GM21619 (cell line): Measurements from ENCODE around the gene ZNF292.
A peak's percentile ranks its signal among the peaks of the same experiment; 100 is the strongest.
"Not testable (repeated sequence)": the region's sequence is repeated elsewhere in the genome, so short reads cannot be mapped to it uniquely, and the experiment has no call there.

Source experiments
- ATAC-seq: cut with Tn5 transposase; IDR thresholded peaks from one replicate; pipeline ENCODE4 v1.9.1; 2021; ENCODE audit not compliant: unreplicated experiment

ZNF292 gene

GRCh38 chr6:87154993-87155841 is at the start of gene ZNF292:
TSS of gene ZNF292 (plus strand) at chr6:87155565. CDS start at chr6:87155592, 27 bp downstream.
- ATAC-seq: peak; percentile 69

GRCh38 chr6:87105823-87106222 is 49.5 kb upstream of the ZNF292 start:
- ATAC-seq: no peak

- no peak for ATAC-seq
Observed at GRCh38 chr6:87110636-87111035, 44.7 kb upstream of the ZNF292 start.

DNA sequence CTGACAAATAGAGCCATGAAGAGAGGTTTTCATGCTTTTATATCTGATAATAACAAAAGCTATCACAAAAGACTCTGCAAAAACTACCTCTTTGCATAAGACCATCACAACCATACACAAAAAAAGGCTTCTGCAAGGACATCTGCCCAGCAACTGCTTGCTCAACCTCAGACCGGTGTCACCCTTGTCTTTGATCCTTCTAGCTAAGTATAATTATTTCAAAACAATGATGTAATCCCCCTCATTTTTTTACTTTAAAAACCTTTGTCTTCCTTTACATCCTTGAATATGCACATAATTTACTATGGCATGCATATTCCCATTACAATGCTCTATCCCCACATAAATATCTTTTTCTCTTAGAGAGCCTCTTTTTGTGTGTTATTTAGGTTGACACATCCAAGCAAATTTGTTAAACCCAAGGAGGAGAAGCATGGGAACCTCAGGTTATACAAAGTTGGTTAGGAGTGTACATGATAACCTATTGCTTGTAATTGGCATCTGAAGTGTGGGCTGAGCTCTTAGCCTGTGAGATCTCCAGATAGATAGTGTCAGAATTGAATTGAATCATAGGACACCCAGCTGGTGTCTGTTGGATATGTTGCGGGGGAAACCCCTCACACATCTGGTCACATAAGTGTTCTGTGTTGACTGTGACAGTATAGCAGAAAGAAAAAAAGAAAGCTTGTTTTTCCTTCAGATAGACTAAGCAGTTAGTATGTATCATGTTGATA is 39.8 kb upstream of the ZNF292 start:
- ATAC-seq: peak; percentile 97

- ATAC-seq: no peak
Observed at GRCh38 chr6:87116922-87117321, 38.4 kb upstream of the ZNF292 start.

DNA sequence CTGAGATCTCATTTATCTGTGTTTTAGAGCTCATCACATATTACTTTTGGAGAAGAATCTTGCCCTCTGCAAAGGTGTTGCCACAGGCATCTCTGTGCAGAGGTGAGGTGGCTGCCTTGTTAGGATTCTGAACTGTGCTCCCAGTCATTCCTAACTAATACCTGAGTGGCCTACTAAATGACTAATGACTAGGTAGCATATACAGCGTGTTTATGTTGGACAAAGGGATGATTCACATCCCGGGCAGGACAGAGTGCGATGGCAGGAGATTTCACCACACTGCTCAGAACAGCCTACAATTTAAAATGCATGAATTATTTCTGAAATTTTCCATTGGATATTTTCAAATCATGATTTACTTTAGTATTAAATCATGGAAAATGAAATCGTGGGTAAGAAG is 37.3 kb upstream of the ZNF292 start:
- no peak for ATAC-seq

DNA sequence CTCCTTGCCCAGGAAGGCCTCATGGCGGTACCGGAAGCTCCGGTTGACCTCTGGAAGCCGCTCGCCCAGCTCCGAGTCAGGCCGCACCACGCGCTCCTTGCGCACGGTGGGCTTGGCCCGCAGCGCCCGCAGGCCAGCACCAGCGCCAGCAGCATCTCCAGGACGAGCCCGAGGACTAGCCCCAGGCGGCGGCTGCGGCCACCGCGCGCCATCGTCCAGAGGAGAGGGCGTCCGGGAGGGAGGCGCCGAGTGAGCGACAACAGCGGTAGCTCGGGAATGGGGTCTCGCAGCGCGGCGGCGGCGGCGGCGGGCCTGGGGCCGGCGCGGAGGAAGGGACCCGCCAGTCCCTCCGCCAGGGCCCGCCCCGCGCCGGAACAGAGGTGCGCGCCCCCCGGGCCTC is 32.9 kb upstream of the ZNF292 start:
- ATAC-seq: no peak

DNA sequence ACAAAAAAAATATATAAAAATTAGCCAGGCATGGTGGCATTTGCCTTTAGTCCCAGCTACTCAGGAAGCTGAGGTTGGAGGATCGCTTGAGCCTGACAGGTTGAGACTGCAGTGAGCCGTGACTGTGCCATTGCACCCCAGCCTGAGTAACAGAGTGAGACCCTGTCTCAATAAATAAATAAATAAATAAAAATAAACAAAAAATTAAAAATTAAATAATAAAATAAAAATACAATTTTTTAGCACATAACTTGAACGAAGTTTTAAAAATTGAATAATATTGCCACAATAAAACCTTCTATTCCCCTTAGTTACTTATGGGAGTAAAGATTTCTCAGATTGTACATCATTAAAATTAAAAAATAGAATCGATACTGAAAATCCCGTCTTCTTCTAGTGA is 31.3 kb upstream of the ZNF292 start:
- ATAC-seq: no peak

- ATAC-seq: no peak
Observed at GRCh38 chr6:87126501-87126900, 28.9 kb upstream of the ZNF292 start.

DNA sequence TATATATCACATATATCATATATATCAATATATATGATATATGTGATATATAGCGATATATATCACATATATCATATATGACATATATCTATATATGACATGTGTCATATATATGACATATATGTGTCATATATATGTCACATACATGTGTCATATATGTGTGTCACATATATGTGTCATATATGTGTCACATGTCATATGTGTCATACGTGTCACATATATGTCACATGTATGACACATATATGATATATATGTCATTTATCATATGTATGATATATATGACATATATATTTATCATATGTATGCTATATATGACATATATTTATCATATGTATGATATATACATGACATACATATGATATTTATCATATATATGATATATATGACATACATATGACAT is 27.6 kb upstream of the ZNF292 start:
- ATAC-seq: no peak

DNA sequence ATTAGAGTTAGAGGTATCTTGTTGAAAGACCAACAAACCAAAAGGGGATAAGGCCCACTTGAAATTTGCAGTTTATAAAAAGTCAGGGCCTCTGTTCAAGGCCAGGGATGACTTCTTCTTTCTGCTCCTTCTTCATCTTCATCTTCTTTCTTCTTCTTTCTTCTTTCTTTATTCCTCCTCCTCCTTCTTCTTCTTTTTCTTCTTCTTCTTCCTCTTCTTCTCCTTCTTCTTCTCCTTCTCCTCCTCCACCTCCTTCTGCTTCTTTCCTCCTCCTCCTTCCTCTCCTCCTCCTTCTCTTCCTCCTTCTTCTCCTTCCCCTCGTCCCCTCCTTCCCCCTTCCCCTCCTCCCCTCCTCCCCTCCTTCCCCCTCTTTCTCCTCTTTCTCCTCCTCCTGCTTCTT is 18.4 kb upstream of the ZNF292 start:
- no peak for ATAC-seq

DNA sequence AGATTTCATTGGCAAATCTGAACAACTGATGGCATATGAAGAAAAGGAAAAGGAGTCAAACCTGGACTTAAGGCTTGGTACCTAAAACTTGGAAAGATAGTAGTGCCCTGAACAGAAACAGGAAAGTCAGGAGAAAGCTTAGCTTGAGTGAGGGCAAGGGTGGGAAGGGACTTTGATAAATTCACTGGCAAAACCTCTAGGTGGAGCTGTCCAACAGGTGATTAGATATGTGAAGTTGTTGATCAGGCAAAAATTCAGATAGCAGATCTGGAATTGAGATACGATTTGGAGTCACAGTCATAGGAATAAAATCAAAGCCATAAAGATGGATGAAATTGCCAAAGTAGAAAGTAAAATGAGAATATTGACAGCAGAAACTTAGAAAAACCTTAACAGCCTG is 16.1 kb upstream of the ZNF292 start:
- ATAC-seq: peak; percentile 81

GRCh38 chr6:87139927-87140326 is 15.4 kb upstream of the ZNF292 start:
- not testable (repeated sequence) for ATAC-seq

DNA sequence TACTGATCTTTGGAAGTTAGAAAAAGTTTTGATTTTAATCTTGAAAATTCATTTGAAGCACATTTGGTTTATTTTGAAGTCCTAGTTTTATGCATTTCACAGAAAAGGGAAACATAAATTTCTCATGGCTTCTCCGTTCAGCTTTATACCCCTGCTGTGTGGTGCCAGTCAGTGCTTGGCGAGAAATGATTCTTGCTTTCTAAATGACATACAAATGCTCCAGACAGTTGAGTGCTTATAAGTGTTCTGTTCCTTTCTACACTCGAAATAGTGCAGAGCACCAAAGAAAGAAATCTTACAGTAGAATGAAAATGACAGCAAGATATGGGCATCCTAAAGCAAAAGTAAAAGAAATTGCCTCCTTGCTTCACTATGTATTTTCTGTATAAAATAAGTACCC is 9.0 kb upstream of the ZNF292 start:
- ATAC-seq: peak; percentile 55

GRCh38 chr6:87150406-87150805 is 5.0 kb upstream of the ZNF292 start:
- no peak for ATAC-seq

- ATAC-seq: no peak
Observed at GRCh38 chr6:87151471-87151780, 3.9 kb upstream of the ZNF292 start.

GRCh38 chr6:87151781-87152525 is 3.4 kb upstream of the ZNF292 start:
- ATAC-seq: peak; percentile 26

DNA sequence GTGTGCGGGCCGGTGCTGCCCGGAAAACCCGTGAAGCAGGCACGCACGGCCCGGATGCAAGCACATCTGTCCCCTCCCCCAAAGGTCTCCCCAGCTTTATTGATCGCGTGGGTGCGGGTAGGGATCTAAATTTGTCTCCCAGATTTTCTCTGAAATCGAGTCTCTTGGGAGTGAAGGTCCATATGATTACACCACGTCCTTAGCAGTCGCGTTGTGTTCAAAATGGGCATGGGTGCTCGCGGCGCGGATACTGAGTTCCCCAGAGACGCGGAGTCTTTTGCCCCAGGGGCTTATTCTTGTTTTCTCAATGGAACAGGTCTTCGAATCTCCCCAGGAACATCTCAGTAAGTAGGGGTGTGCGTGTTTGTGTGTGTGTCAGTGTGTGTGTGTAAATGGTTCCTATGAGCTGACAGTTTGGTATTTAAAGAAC is 2.8 kb upstream of the ZNF292 start:
- ATAC-seq: no peak

- no peak for ATAC-seq
Observed at GRCh38 chr6:87154641-87154992, 748 bp upstream of the ZNF292 start.

DNA sequence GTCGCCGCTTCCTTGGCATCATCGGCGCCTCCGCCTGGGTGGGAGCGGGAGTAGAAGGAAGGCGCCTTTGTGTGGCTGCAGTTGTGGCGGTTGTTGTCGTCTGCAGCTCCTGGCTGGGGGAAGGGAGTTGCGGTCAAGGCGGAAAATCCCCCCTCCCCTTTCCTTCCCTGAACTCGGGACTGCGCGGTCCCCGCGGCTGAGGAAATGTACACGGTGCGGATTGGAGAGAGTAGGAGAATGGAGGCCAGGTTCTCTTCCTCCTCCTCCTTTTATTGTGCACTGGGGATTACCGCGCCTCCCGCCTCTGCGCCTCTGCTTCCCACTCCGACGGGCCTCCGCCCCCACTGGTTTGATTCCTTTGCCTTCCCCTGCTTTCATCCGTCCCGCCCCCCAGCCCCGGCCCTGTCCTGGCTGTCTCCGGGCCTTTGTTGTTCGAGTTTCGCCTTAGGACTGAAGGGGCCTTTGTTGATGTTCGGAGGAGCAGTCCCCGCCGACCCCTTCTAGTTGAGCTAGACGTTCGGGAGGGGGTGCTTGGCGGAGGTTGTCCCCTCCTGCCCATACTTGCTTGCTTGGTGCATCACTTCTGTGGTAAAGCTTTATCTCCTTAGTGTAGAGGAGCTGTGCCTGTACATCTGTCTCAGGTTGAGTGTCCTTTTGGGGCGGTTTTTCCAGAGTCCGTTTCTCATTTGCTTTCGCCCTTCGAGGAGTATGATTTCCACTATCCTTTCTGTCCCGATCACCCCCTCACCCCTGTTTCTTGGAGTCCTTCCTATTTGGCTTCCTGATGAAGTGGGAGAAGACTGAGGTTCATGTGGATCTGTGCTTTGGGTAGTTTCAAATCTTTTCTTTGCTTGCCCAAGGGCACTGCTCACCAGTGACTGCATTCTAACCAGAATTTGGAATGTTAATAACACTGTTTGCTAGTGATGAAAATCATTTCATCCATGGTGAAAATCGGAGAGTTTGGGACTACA is 764 bp downstream of the ZNF292 start:
- peak; percentile 4 for ATAC-seq

DNA sequence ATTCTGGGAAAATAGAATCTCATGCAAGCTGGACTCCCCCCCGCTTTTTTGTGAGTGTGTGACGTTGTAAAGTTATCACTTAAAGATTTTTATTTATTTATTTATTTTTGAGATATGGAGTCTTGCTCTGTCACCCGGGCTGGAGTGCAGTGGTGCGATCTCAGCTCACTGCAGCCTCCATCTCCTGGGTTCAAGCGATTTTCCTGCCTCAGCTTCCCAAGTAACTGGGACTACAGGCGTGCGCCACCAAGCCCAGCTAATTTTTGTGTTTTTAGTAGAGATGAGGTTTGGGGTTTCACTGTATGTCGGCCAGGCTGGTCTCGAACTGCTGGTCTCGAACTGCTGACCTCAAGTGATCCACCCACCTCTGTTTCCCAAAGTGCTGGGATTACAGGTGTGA is 2.2 kb downstream of the ZNF292 start:
- not testable (repeated sequence) for ATAC-seq
